HUES48 (cell line): ENCODE results near the gene IGSF23.
"Not testable (repeated sequence)": the region's sequence is repeated elsewhere in the genome, so short reads cannot be mapped to it uniquely, and the experiment has no call there.

ENCODE experiments used
- H3K27ac ChIP-seq: one replicate; pipeline ENCODE4 v1.7.0; 2013; ENCODE audit warnings: low read depth, low read length, inconsistent platforms
- H3K27me3 ChIP-seq: 2 replicates; pipeline ENCODE4 v1.6.1; 2013; ENCODE audit warnings: mild to moderate bottlenecking, low read length; ENCODE audit not compliant: control insufficient read depth, insufficient read depth
- H3K36me3 ChIP-seq: 2 replicates; pipeline ENCODE4 v1.6.1; 2013; ENCODE audit warnings: low read length; ENCODE audit not compliant: control insufficient read depth, insufficient read depth
- H3K4me1 ChIP-seq: 2 replicates; pipeline ENCODE4 v1.6.1; 2013; ENCODE audit warnings: mild to moderate bottlenecking, low read length; ENCODE audit not compliant: control insufficient read depth, insufficient read depth
- H3K4me3 ChIP-seq: 2 replicates; pipeline ENCODE4 v1.5.1; 2013; ENCODE audit warnings: mild to moderate bottlenecking, low read depth, low read length
- H3K9ac ChIP-seq: 2 replicates; pipeline ENCODE4 v1.6.1; 2013; ENCODE audit warnings: mild to moderate bottlenecking, low read depth, low read length, moderate library complexity
- H3K9me3 ChIP-seq: 2 replicates; pipeline ENCODE4 v1.6.1; 2013; ENCODE audit warnings: low read length; ENCODE audit not compliant: control insufficient read depth, insufficient read depth

Gene IGSF23

DNA sequence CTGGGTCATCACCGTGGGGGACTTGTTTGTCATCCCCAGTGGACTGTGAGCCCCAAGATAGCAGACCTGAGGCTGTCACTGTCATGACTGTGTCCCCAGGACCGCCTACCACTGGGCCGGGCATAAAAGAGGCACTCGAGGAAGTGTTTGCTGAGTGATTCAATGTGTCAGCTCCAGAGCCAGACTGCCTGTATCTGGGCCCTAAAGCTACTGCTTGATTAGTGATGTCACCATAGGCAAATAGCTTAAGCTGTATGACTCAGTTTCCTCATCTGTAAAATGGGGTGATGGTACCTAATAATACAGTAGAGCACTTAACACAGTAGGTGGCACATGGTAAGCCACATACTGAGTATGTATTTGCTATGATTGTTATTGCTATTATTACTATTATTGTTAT lies 46.7 kb downstream of the IGSF23 start:
- H3K27ac ChIP-seq: no peak overlapping the region
- no peaks in the 10 kb centered on the region for H3K9me3 ChIP-seq
- H3K4me1 ChIP-seq: no peaks in the 10 kb centered on the region
- H3K9ac ChIP-seq: no peak overlapping the region
- peaks cover 74% of the 10 kb centered on the region for H3K36me3 ChIP-seq
- no peaks in the 10 kb centered on the region for H3K27me3 ChIP-seq
- no peak overlapping the region for H3K4me3 ChIP-seq

- Histone ChIP-seq H3K27ac (no peak overlapping the region), H3K36me3 (peaks cover 63% of the 10 kb centered on the region), H3K27me3 (no peaks in the 10 kb centered on the region), H3K4me3 (no peak overlapping the region), H3K4me1 (0 out of 2 replicates have a peak, but pooled peaks cover 3% of the 10 kb centered on the region), H3K9ac (no peak overlapping the region), H3K9me3 (no peaks in the 10 kb centered on the region)
These were observed 47.8 kb downstream of the IGSF23 start for GRCh38 chr19:44661205-44661604.

DNA sequence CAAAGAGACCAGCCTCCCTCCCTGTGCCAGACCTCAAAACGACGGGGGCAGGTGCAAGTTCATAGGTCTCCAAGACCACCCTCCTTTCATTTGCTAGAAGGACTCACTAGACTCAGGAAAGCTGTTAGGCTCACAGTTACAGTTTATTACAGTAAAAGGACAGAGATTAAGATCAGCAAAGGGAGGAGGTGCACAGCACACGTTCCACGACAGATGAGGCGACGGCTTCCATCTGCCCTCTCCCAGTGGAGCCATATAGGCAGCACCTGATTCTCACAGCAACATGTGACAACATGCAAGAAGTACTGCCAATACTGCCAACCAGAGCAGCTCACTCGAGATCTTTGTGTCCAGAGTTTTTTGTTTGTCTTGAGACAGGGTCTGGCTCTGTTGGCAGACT lies 48.5 kb downstream of the IGSF23 start:
- Histone ChIP-seq H3K9ac (no peak overlapping the region), H3K4me1 (0 out of 2 replicates have a peak, but pooled peaks cover 3% of the 10 kb centered on the region), H3K4me3 (no peak overlapping the region), H3K36me3 (peaks cover 60% of the 10 kb centered on the region), H3K9me3 (no peaks in the 10 kb centered on the region), H3K27ac (no peak overlapping the region), H3K27me3 (no peaks in the 10 kb centered on the region)

- no peak overlapping the region for H3K27ac ChIP-seq
- H3K27me3 ChIP-seq: no peaks in the 10 kb centered on the region
- 0 out of 2 replicates have a peak, but pooled peaks cover 3% of the 10 kb centered on the region for H3K4me1 ChIP-seq
- no peaks in the 10 kb centered on the region for H3K9me3 ChIP-seq
- H3K36me3 ChIP-seq: peaks cover 56% of the 10 kb centered on the region
- H3K9ac ChIP-seq: no peak overlapping the region
- no peak overlapping the region for H3K4me3 ChIP-seq
These were observed 49.5 kb downstream of the IGSF23 start for GRCh38 chr19:44662691-44663385.

GRCh38 chr19:44663996-44664395 lies 50.6 kb downstream of the IGSF23 start:
- Histone ChIP-seq H3K4me1 (0 out of 2 replicates have a peak, but pooled peaks cover 3% of the 10 kb centered on the region), H3K36me3 (peaks cover 45% of the 10 kb centered on the region)

DNA sequence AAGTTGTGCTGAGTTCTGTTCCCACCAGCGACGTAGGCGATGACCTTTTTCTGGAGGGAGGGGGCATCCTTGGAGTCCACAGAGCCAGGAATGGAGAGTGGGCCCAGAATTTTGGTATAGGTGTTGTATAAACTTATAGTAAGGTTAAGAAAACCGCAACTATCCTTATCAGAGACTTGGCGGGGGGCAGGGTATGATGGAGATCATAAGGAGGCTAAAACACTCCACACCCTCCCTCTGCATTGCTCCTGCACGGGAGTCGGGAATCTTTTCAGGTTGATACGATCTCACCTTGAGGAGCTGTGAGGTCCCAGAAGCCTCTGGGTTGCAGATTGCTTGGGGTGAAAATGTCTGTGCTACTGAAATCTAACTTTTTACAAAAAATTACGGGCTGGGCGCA lies 51.6 kb downstream of the IGSF23 start:
- Histone ChIP-seq H3K27me3 (no peaks in the 10 kb centered on the region), H3K36me3 (peaks cover 35% of the 10 kb centered on the region), H3K27ac (no peak overlapping the region), H3K4me1 (0 out of 2 replicates have a peak, but pooled peaks cover 3% of the 10 kb centered on the region), H3K9ac (no peak overlapping the region), H3K4me3 (no peak overlapping the region), H3K9me3 (no peaks in the 10 kb centered on the region)

More at GRCh38 chr19:44663996-44664395, 50.6 kb downstream of the IGSF23 start:
- Histone ChIP-seq H3K9me3 (no peaks in the 10 kb centered on the region), H3K9ac (no peak overlapping the region), H3K27ac (no peak overlapping the region), H3K4me3 (no peak overlapping the region), H3K27me3 (no peaks in the 10 kb centered on the region)

GRCh38 chr19:44666852-44667556 lies 53.6 kb downstream of the IGSF23 start:
- Histone ChIP-seq H3K4me1 (0 out of 2 replicates have a peak, but pooled peaks cover 3% of the 10 kb centered on the region), H3K27me3 (no peaks in the 10 kb centered on the region), H3K9ac (no peak overlapping the region), H3K4me3 (no peak overlapping the region), H3K27ac (no peak overlapping the region), H3K9me3 (no peaks in the 10 kb centered on the region), H3K36me3 (peaks cover 15% of the 10 kb centered on the region)

DNA sequence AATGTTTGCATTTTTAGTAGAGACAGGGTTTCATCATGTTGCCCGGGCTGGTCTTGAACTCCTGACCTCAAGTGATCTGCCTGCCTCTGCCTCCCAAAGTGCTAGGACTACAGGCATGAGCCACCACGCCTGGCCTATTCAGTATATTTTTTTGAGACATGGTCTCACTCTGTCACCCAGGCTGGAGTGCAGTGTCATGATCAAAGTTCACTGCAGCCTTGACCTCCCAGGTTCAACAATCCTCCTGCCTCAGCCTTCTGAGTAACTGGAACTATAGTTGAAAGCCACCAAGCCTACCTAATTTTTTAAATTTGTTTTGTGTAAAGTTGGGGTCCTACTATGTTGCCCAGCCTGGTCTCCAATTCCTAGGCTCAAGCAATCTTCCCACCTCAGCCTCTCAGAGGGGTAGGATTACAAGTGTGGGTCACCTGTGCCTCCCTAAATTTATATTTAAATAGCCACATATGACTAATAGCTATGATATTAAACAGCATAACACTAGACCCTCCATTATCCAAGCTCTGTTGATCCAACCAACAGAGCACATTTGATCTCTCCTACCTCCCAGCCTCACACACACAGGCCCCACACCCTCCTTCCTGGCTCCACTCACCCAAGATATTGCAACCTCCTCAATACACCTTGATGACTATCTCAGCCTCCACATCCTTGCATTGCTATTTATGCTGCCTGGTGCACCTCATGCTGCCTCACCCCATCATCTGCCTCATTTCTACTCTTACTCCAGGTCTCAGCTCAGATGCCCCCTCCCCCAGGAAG lies 55.8 kb downstream of the IGSF23 start:
- no peak overlapping the region for H3K27ac ChIP-seq
- 0 out of 2 replicates have a peak, but pooled peaks cover 3% of the 10 kb centered on the region for H3K4me1 ChIP-seq
- H3K9ac ChIP-seq: no peak overlapping the region
- no peaks in the 10 kb centered on the region for H3K27me3 ChIP-seq
- H3K36me3 ChIP-seq: no peaks in the 10 kb centered on the region
- H3K9me3 ChIP-seq: no peaks in the 10 kb centered on the region
- no peak overlapping the region for H3K4me3 ChIP-seq

- not testable (repeated sequence) for H3K27me3 ChIP-seq, H3K4me3 ChIP-seq, H3K9ac ChIP-seq, H3K27ac ChIP-seq, H3K36me3 ChIP-seq, H3K4me1 ChIP-seq, H3K9me3 ChIP-seq
These were observed 56.7 kb downstream of the IGSF23 start for GRCh38 chr19:44670027-44670426.

DNA sequence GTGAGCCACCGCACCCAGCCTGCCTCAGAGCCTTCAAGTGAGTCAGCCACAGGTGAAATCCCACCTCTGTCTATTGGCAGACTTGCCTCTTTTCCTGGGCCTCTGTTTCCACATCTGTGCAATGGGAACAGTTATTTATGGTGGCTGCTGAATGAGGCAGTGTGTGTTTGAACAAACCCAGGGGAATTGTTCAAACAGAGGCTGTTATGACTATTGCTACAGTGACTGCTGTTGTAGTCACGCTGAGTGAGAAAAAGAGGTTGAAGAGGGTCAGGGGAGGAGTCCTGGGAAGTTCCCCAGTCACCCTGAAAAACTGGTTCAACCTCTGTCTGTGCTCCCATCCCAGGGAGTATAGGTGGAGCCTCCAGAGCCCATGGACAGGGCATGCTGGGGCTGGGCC lies 58.0 kb downstream of the IGSF23 start, which contains the start of gene CEACAM19:
CEACAM19 (plus strand) TSS at position 83 of the 400 bp plus-strand sequence. CDS start 450 bp downstream, outside the sequence.
- no peaks in the 10 kb centered on the region for H3K36me3 ChIP-seq
- H3K27ac ChIP-seq: no peak within 1 kb of the TSS
- no peaks in the 10 kb centered on the region for H3K27me3 ChIP-seq
- H3K4me1 ChIP-seq: no peaks in the 10 kb centered on the region
- H3K4me3 ChIP-seq: no peak within 1 kb of the TSS
- no peak within 1 kb of the TSS for H3K9ac ChIP-seq
- no peaks in the 10 kb centered on the region for H3K9me3 ChIP-seq
